ENCODE measurements around the gene MRM2.

DNA sequence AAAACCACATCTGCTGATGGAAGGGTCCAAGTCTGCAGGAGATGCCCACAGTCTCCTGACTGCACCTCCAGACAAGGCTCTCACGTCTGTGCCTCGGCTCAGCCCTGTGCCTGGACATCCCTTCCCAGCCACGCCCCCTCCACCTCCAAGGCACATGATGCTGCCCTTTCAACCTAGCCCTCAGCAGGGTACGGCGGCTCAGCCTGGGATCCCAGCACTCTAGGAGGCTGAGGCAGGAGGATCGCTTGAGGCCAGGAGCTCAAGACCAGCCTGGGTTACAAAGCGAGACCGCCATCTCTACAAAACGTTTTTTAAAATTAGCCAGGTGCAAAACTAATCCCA, 23.6 kb downstream of the MRM2 start:
- no peak for TF ChIP-seq EP300 (IDR thresholded peaks at IDR 0.05)
- no peak for TF ChIP-seq POLR2AphosphoS5 (IDR thresholded peaks at IDR 0.05)

All from gastroesophageal sphincter (tissue), 2 donors.